ENCODE measurements around the gene TEX10.

DNA sequence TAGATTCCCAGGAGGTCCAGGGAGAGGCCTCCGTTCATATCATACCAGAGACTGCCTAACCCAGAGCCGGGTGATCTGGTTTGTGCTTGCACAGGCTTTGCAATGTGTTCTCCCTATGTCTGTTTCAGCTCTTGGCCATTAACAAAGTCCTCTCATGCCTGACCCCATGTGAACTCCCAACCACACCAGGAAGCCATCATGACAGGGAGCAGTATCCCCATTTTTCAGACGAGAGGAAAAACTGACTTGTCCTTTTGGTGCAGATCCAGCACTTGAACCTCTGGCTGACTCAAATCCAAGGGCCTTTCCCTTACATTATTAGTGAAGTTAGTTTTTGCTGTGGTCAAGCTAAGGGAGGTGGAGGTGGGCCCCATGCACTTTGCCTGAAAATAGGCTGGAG lies 58.4 kb downstream of the TEX10 start:
- TF ChIP-seq EP300 (IDR thresholded peaks at IDR 0.05) (no peak), POLR2A (IDR thresholded peaks at IDR 0.05) (no peak)
- TF ChIP-seq, protein P1, sequence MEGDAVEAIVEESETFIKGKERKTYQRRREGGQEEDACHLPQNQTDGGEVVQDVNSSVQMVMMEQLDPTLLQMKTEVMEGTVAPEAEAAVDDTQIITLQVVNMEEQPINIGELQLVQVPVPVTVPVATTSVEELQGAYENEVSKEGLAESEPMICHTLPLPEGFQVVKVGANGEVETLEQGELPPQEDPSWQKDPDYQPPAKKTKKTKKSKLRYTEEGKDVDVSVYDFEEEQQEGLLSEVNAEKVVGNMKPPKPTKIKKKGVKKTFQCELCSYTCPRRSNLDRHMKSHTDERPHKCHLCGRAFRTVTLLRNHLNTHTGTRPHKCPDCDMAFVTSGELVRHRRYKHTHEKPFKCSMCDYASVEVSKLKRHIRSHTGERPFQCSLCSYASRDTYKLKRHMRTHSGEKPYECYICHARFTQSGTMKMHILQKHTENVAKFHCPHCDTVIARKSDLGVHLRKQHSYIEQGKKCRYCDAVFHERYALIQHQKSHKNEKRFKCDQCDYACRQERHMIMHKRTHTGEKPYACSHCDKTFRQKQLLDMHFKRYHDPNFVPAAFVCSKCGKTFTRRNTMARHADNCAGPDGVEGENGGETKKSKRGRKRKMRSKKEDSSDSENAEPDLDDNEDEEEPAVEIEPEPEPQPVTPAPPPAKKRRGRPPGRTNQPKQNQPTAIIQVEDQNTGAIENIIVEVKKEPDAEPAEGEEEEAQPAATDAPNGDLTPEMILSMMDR (IDR thresholded peaks at IDR 0.05), result no peak

Measured in ovary (tissue), 3 donors.